Esophagus squamous epithelium (tissue), 4 donors: ENCODE measurements around the gene PRMT7.

Source experiments
- POLR2A ChIP-seq, 4 donors: fragments of 450-650 bp; IDR thresholded peaks; one replicate each; pipeline ENCODE4 v1.6.1; 2017; ENCODE audit warnings: antibody characterized with exemption in 4 of 4, mild to moderate bottlenecking in 4 of 4, moderate library complexity in 3 of 4
- TF ChIP-seq, protein P1 (sequence below), 6 experiments: fragments of 450-650 bp in 4 of 6; fragments of 200-600 bp in 2 of 6; sonication (generic) in 2 of 6; IDR thresholded peaks; one replicate each; pipeline ENCODE4 v1.5.1; 2016 to 2019; ENCODE audit warnings: antibody characterized with exemption in 6 of 6, mild to moderate bottlenecking in 4 of 6, moderate library complexity in 4 of 6

DNA sequence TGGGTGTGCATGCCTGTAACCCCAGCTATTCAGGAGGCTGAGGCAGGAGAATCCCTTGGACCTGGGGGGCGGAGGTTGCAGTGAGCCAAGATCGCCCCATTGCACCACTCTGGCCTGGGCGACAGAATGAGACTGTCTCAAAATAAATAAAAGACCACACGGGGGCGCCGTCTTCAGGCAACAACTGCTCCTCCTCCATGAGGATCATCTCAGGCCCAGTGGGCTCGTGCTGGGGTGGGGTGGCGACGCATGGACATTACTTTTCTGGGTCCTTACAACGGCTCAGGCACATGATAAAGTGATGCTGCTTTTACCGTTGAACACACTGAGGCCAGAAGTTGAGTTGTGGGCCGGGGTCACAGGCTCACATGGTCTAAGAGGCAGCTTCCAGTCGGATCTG, 56.2 kb downstream of the PRMT7 start:
- TF ChIP-seq POLR2A (IDR thresholded peaks at IDR 0.05) = no peak
- TF ChIP-seq, protein P1, sequence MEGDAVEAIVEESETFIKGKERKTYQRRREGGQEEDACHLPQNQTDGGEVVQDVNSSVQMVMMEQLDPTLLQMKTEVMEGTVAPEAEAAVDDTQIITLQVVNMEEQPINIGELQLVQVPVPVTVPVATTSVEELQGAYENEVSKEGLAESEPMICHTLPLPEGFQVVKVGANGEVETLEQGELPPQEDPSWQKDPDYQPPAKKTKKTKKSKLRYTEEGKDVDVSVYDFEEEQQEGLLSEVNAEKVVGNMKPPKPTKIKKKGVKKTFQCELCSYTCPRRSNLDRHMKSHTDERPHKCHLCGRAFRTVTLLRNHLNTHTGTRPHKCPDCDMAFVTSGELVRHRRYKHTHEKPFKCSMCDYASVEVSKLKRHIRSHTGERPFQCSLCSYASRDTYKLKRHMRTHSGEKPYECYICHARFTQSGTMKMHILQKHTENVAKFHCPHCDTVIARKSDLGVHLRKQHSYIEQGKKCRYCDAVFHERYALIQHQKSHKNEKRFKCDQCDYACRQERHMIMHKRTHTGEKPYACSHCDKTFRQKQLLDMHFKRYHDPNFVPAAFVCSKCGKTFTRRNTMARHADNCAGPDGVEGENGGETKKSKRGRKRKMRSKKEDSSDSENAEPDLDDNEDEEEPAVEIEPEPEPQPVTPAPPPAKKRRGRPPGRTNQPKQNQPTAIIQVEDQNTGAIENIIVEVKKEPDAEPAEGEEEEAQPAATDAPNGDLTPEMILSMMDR (IDR thresholded peaks at IDR 0.05) = peak in 5 of 6 experiments; percentile 23 to 44 (median 31)
